DOHH2 (cell line): ENCODE results near the gene FREM2.

ENCODE experiments used
- H3F3A ChIP-seq: fragments of 200-600 bp; sonication (generic), shearing (Covaris generic); 2 replicates; pipeline ENCODE4 v1.6.0; 2016; ENCODE audit warnings: antibody characterized with exemption, mild to moderate bottlenecking; ENCODE audit not compliant: control insufficient read depth, insufficient read depth
- H3K27ac ChIP-seq: fragments of 200-600 bp; sonication (generic); 2 replicates; pipeline ENCODE4 v1.5.1; 2014; ENCODE audit warnings: low read depth, mild to moderate bottlenecking, low read length, moderate library complexity
- H3K27me3 ChIP-seq: fragments of 200-600 bp; sonication (generic); 2 replicates; pipeline ENCODE4 v1.6.1; 2014; ENCODE audit warnings: mild to moderate bottlenecking, low read length, mixed read lengths; ENCODE audit not compliant: control insufficient read depth
- H3K36me3 ChIP-seq: fragments of 200-600 bp; sonication (generic); 2 replicates; pipeline ENCODE4 v1.6.1; 2014; ENCODE audit warnings: mild to moderate bottlenecking, low read length, moderate library complexity, mixed read lengths; ENCODE audit not compliant: control insufficient read depth
- H3K4me1 ChIP-seq: fragments of 200-600 bp; sonication (generic); 2 replicates; pipeline ENCODE4 v1.6.1; 2014; ENCODE audit warnings: mild to moderate bottlenecking, low read length, mixed read lengths; ENCODE audit not compliant: control insufficient read depth
- H3K4me2 ChIP-seq: fragments of 200-600 bp; sonication (generic); 2 replicates; pipeline ENCODE4 v1.6.0; 2014; ENCODE audit warnings: mild to moderate bottlenecking, low read length, moderate library complexity
- H3K4me3 ChIP-seq: fragments of 200-600 bp; sonication (generic); 2 replicates; pipeline ENCODE4 v1.5.1; 2014; ENCODE audit warnings: mild to moderate bottlenecking, low read length, mixed read lengths
- H3K79me2 ChIP-seq: fragments of 200-600 bp; sonication (generic); 2 replicates; pipeline ENCODE4 v1.6.1; 2014; ENCODE audit warnings: mild to moderate bottlenecking, low read length, mixed read lengths; ENCODE audit not compliant: control insufficient read depth
- H3K9me2 ChIP-seq: fragments of 200-600 bp; sonication (generic); replicated peaks from 2 replicates; pipeline ENCODE4 v1.6.1; 2014; ENCODE audit warnings: mild to moderate bottlenecking, low read length, mixed read lengths; ENCODE audit not compliant: control insufficient read depth
- H3K9me3 ChIP-seq: fragments of 200-600 bp; sonication (generic); 2 replicates; pipeline ENCODE4 v1.6.1; 2014; ENCODE audit warnings: antibody characterized with exemption, low read length, mixed read lengths; ENCODE audit not compliant: control insufficient read depth, insufficient read depth
- H4K20me1 ChIP-seq: fragments of 200-600 bp; sonication (generic); 2 replicates; pipeline ENCODE4 v1.6.0; 2014; ENCODE audit warnings: low read depth, mild to moderate bottlenecking, antibody characterized with exemption, low read length, moderate library complexity; ENCODE audit not compliant: control insufficient read depth, insufficient read depth
- CTCF ChIP-seq: fragments of 200-600 bp; sonication (generic); IDR thresholded peaks from one replicate; pipeline ENCODE4 v1.5.1; 2014; ENCODE audit warnings: antibody characterized with exemption, mild to moderate bottlenecking, low read depth, low read length; ENCODE audit not compliant: poor library complexity, severe bottlenecking
- EZH2phosphoT487 ChIP-seq: fragments of 200-600 bp; sonication (generic); IDR thresholded peaks from 2 replicates; pipeline ENCODE4 v1.6.1; 2017; ENCODE audit warnings: borderline replicate concordance, mild to moderate bottlenecking, antibody characterized with exemption, low read length, moderate library complexity, mixed read lengths

FREM2 gene

DNA sequence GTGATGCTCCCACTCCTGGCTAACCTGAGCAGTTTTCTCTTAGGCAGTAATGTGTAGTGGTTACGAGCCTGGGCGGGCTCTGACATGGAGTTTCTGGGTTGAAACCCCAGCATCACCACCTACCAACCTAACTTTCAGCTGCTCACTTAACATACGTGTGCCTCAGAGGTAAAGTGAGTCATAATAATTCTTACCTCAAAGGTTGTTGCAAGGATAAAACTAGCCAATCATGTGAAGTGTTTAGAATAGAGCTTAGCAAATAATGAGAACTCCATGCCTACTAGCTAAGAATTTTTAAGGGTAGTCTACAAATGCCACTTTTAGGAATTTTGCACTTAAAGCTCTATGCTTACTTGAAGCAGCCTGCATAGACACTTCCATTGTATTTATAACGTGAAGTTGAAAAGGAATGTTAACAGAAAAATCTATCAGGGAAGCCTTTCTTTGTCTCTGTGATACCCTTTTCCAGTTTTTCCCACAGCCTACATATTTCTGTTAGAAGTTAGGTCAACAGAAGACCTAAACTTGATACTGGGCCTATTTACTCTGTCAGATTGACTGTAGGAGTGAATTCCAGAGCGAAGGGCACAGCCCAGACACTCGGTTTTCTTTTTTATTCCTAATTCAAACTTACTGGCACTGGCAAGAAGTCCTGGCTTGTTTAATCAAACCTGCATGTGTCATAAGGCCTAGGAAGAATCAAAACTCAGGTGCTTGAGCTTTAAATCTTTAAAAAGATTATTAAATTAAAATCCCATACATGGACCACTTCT lies 90.7 kb downstream of the FREM2 start:
- no peaks in the 10 kb centered on the region for H3F3A ChIP-seq
- H3K9me2 ChIP-seq, result no peaks in the 10 kb centered on the region
- TF ChIP-seq CTCF (no peak), EZH2phosphoT487 (no peak)
- no peaks in the 10 kb centered on the region for H3K36me3 ChIP-seq
- no peaks in the 10 kb centered on the region for H3K4me1 ChIP-seq
- no peak overlapping the region for H3K4me2 ChIP-seq
- no peaks in the 10 kb centered on the region for H4K20me1 ChIP-seq
- no peaks in the 10 kb centered on the region for H3K27me3 ChIP-seq
- H3K9me3 ChIP-seq, result no peaks in the 10 kb centered on the region
- no peak overlapping the region for H3K4me3 ChIP-seq
- no peak overlapping the region for H3K27ac ChIP-seq
- H3K79me2 ChIP-seq, result no peaks in the 10 kb centered on the region

DNA sequence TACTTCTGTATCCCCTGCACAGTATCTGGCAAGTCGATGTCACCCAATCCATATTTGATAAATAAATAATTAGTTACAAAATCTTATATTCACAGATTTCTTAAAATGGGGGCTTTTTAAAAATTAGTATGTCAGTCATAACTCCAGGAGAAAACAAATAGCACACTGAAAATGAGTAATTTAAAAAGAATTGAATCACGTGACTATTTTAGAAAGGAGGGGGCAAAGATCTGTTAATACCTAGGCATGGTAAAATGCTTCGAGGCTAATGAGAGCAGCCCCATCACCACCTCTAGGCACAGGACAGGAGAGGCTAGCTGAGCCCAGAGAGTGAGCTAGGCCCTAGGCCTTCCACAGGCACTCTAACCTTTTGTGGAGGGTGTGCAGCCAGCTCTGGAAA lies 94.7 kb downstream of the FREM2 start:
- no peak for TF ChIP-seq CTCF
- TF ChIP-seq EZH2phosphoT487, result no peak
- no peaks in the 10 kb centered on the region for H3K9me2 ChIP-seq
- H3K4me3 ChIP-seq, result no peak overlapping the region
- no peak overlapping the region for H3K27ac ChIP-seq
- no peaks in the 10 kb centered on the region for H3K79me2 ChIP-seq
- H3K9me3 ChIP-seq, result no peaks in the 10 kb centered on the region
- no peaks in the 10 kb centered on the region for H3K27me3 ChIP-seq
- H3K4me1 ChIP-seq, result no peaks in the 10 kb centered on the region
- no peaks in the 10 kb centered on the region for H3K36me3 ChIP-seq
- no peaks in the 10 kb centered on the region for H3F3A ChIP-seq
- no peaks in the 10 kb centered on the region for H4K20me1 ChIP-seq
- H3K4me2 ChIP-seq, result no peak overlapping the region

GRCh38 chr13:38784036-38784880 lies 97.4 kb downstream of the FREM2 start:
- Histone ChIP-seq H3K27ac (no peak overlapping the region), H3K9me2 (no peaks in the 10 kb centered on the region), H3K27me3 (no peaks in the 10 kb centered on the region), H3K4me1 (no peaks in the 10 kb centered on the region), H4K20me1 (no peaks in the 10 kb centered on the region), H3K4me2 (no peak overlapping the region), H3F3A (no peaks in the 10 kb centered on the region), H3K79me2 (no peaks in the 10 kb centered on the region), H3K36me3 (no peaks in the 10 kb centered on the region), H3K4me3 (no peak overlapping the region), H3K9me3 (no peaks in the 10 kb centered on the region)
- TF ChIP-seq CTCF (no peak), EZH2phosphoT487 (no peak)
